CMK (cell line): Measurements from ENCODE around the gene NAA38.
"Not testable (repeated sequence)": the region's sequence is repeated elsewhere in the genome, so short reads cannot be mapped to it uniquely, and the experiment has no call there.

ENCODE experiments used
- DNase-seq: peaks from one replicate; pipeline ENCODE4 v3.0.0-alpha.2; 2010; ENCODE audit warnings: low read depth

The NAA38 gene

DNA sequence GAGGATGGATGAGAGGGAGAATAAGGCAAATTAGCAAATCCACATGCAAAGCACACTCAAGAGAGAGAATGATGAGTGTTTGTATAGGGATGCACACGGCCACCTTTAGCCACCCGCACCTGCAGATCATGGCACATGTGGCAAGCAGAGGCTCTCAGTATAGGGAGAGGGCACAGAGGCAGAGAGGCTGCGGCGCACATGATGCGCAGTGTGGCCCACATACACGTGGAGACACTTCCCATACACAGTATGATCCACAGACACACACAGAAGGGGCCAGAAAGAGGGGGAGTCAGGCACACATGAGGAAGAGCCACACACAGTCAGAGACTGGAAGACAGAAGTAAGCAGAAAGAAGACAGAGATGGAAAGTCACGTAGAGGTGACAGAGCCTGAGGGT, 24.7 kb upstream of the NAA38 start:
- DNase-seq, result no peak

DNA sequence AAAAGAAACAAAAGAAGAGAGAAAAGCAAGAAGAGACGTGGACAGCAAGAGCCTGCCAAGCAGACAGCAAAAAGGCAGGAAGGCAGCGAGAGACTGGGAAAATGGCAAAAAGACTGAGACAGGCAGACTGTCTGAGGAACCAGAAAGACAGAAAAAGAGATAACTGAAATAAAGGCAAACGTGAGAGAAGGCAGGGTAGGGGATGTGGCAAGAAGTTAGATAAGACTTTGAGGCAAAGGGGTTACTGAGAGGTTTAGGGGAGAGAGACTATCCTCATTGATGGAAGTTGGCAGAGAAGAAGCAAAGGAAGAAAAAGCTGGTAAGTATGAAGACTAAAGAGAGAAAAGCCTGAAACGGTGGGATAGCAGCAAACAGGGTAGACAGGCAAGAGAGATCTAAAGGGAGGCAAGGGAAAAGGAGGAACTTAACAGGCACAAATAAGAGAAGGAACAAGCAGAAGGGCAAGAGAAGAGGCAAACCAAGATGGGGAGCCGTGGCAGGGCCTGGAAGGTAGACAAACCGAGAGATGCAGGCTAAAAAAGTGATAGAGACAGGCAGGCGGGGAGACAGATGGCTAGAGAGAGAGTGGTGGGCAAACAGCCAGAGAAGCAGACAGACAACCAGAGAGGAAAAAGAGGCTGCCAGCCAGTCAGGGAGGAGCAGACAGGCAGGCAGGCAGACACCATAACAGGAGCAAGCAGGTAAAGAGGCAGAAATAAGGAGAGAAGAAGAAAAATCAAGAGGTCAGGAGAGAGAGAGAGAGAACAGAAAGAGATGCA, 24.1 kb upstream of the NAA38 start:
- no peak for DNase-seq

DNA sequence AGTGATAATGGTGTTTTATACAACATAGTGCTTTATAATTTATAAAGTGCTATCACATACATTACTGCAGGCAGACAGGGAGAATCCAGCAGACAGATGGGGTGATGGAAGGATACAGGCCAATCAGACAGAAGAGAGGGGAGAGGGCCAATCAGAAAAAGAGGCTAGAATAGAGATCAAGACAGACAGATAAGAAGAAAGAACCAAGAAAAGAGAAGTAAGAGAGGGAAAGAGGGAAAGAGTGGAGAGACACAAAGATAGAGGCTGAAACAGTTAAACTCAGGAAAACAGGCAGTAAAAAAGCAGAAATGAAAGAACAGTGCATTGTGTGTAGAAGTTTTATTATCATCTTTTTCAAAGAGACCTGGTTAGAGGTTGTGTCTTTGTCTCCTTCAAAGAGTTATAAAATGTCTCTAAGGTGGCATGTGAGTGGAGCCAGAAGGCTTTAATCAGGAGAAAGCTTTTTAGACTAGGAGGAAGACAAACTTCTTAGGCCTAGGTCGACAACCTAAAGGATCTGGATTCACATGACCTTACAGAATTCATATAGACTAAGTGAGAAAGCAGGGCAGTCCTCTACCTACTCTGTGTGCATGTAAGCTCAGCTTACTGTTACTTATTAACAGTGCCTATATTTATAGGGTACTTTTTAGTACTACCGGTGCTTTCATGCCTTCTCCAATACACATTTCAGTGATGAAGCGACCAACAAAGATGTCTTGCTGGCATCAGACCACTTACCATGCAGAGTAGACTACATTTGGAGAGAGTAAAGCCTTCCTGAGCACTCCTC, 22.9 kb upstream of the NAA38 start:
- no peak for DNase-seq

DNA sequence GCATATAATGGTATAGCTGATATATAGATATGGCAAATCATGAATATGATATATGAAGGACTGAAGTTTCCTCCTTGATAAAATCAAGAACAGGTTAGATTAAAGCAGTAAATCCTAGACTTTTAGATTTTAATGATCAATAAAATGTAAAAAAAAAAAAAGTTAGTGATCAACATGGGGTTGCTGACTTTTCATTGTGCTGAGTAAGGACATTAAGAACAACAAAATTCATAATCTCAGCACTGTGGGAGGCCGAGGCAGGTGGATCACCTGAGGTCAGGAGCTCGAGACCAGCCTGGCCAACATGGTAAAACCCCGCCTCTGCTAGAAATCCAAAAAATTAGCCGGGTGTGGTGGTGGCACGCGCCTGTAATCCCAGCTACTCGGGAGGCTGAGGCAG, 20.9 kb upstream of the NAA38 start:
- no peak for DNase-seq

DNA sequence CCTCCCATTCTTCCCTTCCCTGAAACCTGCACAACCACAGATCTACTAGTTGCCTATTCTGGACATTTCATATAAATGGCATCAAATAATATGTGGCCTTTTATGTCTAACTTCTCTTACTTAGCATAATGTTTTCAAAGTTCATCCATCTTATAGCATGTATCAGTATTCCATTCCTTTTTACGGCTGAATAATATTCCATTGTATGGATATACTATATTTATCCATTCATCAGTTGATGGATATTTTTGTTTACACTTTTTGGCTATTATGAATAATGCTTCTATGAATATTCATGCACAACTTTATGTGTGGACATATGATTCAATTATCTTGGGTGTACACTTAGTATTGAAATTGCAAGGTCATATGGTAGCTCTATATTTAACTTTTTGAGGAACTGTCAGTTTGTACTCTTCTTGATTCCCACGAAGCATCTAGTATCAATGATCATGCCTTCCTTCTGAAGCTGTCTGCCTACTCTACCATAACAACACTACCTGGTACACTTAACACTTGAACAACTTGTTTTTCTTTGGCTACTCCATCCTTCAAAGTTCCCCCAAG, 18.5 kb upstream of the NAA38 start:
- DNase-seq, result no peak

DNA sequence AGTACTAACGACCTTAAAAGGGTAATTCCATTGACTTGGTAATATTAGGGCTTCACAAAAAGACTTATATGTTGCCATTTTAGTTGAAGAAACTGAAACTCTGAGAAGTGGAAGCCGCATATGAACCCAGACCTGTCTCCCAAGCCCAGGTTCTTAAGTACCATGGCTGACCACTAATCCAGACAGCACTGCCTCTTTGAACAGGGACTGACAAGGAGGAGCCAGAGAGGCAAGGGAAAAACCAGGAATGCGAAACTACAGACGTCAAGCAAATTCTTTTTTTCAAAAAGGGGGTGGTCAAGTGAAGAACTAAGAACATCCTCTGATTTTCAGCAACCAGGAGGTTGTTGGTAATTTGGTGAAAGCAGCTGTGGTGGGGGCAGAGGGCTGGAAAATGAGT, 15.7 kb upstream of the NAA38 start:
- DNase-seq, result no peak

DNA sequence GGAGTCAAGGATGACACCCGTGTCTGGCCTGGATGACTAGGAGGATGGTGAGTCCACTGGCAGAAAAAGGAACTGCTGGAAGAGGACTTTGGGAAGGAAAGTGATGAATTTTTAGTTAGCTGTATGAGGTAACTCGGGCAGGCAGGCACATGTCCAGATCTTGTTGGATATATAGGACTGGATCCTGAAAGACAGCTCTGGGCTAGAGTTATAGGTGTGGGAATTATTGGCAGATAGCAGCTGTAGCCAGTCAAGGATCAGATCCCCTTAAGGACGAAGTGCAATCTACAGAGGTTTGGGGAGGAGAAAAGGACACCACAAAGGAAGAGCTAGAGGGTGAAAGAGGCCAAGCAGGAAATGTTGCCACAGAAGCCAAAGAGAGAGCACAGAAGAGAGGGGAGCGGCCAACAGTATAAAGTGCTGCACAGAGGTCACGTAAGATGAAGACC, 10.5 kb upstream of the NAA38 start:
- DNase-seq, result no peak

DNA sequence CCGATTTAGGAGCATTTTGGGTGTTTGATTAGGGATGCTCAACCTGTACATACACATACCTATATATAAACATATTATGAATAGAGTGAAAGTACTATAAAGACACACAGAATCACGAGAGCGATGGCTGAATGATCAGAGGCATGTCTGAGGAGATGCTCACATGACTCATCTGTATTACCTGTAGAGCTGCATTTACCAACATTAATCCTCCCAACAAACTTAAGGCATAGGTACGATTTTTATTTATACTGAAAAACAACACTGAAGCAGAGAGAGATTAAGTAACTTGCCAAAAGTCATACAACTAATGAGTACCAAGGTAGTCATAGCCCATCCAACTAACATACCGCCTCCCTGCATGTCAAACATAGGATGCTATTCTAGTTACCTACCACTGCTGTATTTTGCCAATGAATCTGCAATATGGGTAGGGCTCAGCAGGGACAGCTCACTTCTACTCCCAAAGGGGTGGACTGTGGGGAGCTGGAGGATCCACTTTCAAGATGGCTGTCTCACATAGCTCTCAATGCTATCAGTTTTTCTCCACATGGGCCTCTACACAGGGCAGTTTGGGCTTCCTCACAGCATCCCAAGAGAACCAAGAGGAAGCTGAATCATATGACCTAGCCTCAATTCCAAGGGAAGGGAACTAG, 7.8 kb upstream of the NAA38 start:
- no peak for DNase-seq

DNA sequence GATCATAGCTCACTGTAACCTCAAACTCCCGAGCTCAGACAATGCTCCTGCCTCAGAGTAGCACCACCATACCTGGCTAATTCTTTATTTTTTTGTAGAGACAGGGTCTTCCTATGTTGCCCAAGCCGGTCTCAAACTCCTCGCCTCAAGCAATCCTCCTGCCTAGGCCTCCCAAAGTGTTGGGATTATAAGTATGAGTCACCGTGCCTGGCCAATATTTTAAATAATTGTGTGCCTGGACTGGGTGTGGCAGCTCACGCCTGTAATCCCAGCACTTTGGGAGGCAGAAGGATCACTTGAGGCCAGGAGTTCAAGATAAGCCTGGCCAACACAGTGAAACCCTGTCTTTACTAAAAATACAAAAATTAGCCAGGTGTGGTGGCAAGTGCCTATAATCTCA, 7.0 kb upstream of the NAA38 start:
- DNase-seq, result not testable (repeated sequence)

DNA sequence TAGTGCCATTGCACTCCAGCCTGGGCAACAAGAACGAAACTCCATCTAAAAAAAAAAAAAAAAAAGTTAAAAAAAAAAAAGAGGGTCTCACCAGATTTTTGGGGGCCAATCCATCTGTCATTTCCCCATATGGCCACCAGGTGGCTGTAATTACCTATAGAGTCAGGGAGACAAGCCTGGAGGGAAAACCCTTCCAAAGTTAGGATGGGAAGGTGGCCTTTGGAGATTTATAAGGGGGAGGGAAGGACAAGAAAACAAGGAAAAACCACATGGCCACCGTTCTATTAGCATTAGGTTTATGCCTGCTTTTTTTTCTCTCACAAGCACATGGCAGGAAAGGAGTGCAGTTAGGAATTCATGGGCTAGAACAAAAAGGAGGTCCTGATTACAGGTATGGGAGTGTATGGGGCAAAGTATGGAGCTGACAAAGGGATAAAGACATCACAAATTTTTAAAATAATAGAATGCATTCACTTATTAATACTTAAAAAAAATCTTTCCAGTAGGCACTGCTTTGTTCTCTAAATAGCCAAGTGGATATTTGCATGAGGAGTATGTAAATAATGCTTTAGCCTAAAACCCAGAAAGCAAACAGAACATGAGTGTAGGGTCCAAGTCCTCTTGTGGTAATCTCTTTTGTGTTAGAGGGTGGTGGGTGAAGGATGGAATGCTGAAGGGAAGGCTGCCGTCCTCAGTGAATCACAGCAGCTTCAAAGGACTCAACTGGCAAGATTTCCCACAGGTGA, 5.5 kb upstream of the NAA38 start:
- no peak for DNase-seq

DNA sequence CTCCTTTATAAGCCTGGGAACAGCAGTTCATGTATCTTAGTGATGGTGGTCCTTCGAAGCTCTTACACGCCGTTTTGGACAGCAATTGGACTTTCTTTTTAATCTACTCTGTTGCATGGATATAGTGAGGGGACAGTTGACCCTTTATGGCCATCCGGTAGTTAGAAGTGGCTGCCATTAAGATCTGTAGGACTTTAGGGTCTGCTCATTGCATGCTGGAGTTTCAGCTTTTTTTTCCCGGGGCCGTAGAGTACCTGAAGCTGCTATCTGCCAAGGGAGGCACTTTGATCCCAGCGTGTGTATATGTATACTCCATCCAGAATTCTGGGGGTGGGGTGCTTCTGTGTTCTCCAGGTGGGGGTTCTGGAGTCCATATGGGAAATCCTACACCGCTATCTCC, 1.7 kb upstream of the NAA38 start:
- DNase-seq, result no peak

DNA sequence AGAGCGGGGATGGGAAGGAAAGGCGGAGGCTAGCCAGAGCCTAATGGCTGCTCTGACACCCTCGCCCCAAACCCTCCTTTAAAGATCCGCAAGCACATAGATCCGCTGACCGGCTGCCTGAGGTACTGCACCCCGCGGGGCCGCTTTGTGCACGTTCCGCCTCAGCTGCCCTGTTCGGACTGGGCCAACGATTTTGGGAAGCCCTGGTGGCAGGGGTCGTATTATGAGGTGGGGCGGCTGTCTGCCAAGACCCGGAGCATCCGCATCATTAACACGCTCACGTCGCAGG, 1.1 kb upstream of the NAA38 start:
- no peak for DNase-seq

DNA sequence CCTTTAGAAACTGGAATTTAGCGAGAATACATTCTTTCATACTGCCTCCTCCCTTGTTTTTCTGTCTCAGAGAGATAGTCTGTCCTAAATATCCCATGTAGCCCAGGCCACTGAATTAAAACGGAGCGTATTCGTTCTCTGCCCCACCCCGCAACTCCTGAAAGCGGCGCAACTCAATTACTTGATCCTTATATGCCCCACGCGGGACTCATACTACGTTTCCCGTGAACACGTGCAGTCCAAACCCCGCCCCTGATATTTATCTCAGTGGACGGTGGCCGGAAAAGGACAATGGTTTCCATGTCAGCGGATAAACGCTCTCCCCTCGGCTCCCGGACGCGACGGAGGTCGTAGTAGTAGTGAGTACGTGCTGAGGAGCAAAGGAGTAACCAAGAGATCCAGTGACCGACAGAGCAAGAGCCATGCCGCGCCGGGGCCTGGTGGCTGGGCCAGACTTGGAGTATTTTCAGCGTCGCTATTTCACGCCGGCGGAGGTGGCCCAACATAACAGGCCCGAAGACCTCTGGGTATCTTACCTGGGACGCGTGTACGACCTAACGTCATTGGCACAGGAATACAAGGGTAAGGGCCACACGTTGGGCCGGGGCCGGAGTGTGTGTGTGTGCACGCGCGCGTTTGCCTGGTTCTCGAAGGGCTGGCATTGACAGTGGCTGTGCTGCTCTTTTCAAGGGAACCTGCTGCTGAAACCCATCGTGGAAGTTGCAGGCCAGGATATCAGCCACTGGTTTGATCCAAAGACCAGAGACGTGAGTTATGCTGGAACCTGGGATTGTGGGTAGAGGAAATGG, 558 bp upstream of the NAA38 start, which contains the start of gene CYB5D1:
Gene CYB5D1, plus strand, starts transcription at position 291 of the 809 bp plus-strand sequence. Its CDS starts 132 bp downstream, at position 423.
- DNase-seq, result no peak

DNA sequence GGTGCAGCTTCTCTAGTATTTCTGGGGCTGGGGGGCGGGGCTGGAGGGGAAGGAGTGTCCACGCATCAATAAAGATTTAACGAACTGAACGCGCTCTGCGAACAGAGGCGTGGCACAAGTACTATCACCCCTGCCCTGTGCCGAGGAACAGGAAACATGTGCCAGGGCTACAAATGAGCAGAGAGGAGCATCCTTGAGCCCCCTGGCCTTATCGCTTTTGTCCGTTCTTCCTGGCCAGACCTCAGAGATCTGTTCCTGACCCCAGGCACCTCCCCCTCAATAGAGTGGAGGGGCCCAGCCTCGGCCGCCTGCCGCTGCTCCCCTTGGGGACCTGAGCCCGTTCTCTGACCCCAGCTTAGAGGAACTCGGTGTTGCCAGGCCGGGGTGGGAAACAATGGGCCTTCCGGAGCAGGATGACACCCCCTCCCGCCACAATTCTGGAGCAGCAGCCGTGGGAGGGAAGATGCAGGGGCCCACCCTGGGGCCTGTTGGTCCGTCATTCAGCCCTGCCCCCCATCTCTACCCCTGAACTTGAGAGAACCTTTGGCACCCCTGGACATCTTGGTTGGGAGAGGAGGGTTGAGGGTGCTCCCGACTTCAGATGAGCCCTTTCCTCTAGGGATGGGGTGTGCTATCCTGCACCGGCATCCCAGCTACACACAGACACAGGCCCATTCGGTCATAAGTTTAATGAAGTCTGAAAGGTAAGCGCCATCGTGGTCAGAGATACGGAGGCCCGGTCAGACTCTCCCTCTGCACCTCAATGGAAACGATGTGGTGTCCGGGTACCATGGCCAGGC, 1.1 kb downstream of the NAA38 start:
- peak; percentile 89 for DNase-seq

DNA sequence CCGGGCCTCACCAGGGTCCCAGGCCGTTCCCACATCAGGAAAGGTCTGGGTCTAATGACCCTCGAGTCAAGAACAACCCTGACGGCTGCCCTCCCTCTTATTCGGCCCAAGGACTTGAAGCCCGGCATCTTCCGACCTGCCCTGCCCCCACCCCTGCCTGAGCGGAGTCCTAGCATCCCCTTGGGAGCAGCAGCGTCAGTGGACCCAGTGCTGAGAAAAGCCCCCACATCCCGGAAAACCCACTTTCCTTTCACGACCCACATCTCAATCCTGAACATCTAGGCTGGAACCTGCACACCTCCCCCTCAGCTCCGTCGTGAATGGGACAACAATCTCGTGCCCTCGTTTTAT, 1.7 kb downstream of the NAA38 start:
- DNase-seq, result no peak

DNA sequence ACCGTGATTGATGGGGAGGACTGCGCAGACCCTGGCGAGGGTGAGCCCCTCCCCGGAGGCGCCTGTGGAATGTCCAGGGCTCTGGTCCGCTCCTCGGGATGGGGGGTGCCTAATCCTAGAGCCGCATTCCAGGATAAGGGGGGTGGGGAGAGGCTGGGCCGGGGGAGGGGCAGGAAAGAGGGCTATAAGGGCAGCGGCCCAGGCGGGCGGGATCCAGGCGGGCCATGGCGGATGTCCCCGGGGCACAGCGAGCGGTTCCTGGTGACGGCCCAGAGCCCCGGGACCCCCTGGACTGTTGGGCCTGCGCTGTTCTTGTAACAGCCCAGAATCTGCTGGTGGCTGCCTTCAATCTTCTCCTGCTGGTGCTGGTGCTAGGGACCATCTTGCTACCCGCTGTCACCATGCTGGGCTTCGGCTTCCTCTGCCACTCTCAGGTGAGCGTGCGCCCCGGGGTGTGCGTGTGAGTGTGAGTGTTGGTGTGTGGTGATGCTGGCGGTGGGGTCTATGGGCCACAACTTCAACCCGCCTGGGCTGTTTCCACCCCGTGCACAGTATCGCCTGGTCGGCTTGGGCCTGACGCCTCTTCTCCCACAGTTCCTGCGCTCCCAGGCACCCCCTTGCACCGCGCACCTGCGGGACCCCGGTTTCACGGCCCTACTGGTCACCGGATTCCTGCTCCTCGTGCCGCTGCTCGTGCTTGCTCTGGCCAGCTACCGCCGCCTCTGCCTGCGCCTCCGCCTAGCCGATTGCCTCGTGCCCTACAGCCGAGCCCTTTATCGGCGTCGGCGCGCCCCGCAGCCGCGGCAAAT, 2.3 kb downstream of the NAA38 start, which contains the start of gene TMEM88:
Gene TMEM88, plus strand, starts transcription at position 216 of the 809 bp plus-strand sequence. Its CDS starts 9 bp downstream, at position 225.
- DNase-seq, result no peak

DNA sequence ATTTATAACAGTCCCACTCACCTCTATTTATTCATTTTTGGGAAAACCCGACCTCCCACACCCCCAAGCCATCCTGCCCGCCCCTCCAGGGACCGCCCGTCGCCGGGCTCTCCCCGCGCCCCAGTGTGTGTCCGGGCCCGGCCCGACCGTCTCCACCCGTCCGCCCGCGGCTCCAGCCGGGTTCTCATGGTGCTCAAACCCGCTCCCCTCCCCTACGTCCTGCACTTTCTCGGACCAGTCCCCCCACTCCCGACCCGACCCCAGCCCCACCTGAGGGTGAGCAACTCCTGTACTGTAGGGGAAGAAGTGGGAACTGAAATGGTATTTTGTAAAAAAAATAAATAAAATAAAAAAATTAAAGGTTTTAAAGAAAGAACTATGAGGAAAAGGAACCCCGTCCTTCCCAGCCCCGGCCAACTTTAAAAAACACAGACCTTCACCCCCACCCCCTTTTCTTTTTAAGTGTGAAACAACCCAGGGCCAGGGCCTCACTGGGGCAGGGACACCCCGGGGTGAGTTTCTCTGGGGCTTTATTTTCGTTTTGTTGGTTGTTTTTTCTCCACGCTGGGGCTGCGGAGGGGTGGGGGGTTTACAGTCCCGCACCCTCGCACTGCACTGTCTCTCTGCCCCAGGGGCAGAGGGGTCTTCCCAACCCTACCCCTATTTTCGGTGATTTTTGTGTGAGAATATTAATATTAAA, 3.1 kb downstream of the NAA38 start:
- no peak for DNase-seq

DNA sequence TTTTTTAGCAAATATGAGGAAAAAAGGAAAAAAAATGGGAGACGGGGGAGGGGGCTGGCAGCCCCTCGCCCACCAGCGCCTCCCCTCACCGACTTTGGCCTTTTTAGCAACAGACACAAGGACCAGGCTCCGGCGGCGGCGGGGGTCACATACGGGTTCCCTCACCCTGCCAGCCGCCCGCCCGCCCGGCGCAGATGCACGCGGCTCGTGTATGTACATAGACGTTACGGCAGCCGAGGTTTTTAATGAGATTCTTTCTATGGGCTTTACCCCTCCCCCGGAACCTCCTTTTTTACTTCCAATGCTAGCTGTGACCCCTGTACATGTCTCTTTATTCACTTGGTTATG, 3.7 kb downstream of the NAA38 start:
- no peak for DNase-seq
